OCI-LY3 (cell line): ENCODE results near the gene MYBPC3.

ENCODE experiments used
- H2AFZ ChIP-seq: fragments of 200-600, 300-600 bp; shearing (Covaris generic); 2 replicates; pipeline ENCODE4 v1.6.0; 2014; ENCODE audit warnings: antibody characterized with exemption, low read depth, low read length
- H3K27ac ChIP-seq: fragments of 200-600, 300-600 bp; sonication (generic); 2 replicates; pipeline ENCODE4 v1.5.1; 2014; ENCODE audit warnings: mild to moderate bottlenecking, low read length, moderate library complexity, mixed read lengths
- H3K27me3 ChIP-seq: fragments of 200-600, 300-600 bp; sonication (generic); 2 replicates; pipeline ENCODE4 v1.6.1; 2014; ENCODE audit warnings: low read depth, low read length, mixed read lengths
- H3K36me3 ChIP-seq: fragments of 200-600, 300-600 bp; sonication (generic); replicated peaks from 2 replicates; pipeline ENCODE3; 2014; ENCODE audit warnings: low read depth, low read length, mixed read lengths
- H3K4me1 ChIP-seq: fragments of 300-600, 200-600 bp; sonication (generic); 2 replicates; pipeline ENCODE4 v1.6.1; 2014; ENCODE audit warnings: low read length, mixed read lengths
- H3K4me2 ChIP-seq: fragments of 200-600, 300-600 bp; sonication (generic); 2 replicates; pipeline ENCODE4 v1.6.1; 2014; ENCODE audit warnings: low read length, mixed read lengths
- H3K4me3 ChIP-seq: fragments of 300-600, 200-600 bp; sonication (generic); 2 replicates; pipeline ENCODE4 v1.5.1; 2014; ENCODE audit warnings: antibody characterized with exemption, mild to moderate bottlenecking, low read length, moderate library complexity
- H3K79me2 ChIP-seq: fragments of 300-600, 200-600 bp; shearing (Covaris generic); 2 replicates; pipeline ENCODE4 v1.6.1; 2014; ENCODE audit warnings: mild to moderate bottlenecking, low read length, mixed read lengths
- H3K9ac ChIP-seq: fragments of 300-600, 200-600 bp; shearing (Covaris generic); 2 replicates; pipeline ENCODE4 v1.6.0; 2014; ENCODE audit warnings: mild to moderate bottlenecking, low read length, moderate library complexity
- H3K9me3 ChIP-seq: fragments of 200-600, 300-600 bp; shearing (Covaris generic); 2 replicates; pipeline ENCODE4 v1.6.1; 2014; ENCODE audit warnings: low read length, mixed read lengths; ENCODE audit not compliant: insufficient read depth
- H4K20me1 ChIP-seq: fragments of 200-600, 300-600 bp; sonication (generic); 2 replicates; pipeline ENCODE4 v1.6.1; 2016; ENCODE audit warnings: low read length, mixed read lengths; ENCODE audit not compliant: insufficient read depth
- EZH2phosphoT487 ChIP-seq: fragments of 200-600 bp; shearing (Covaris generic); IDR thresholded peaks from 2 replicates; pipeline ENCODE4 v1.6.1; 2018; ENCODE audit warnings: antibody characterized with exemption, mixed run types, low read depth
- TF ChIP-seq, protein P1 (sequence below): fragments of 200-600, 300-600 bp; sonication (generic); IDR thresholded peaks from 2 replicates; pipeline ENCODE4 v1.5.1; 2014; ENCODE audit warnings: antibody characterized with exemption, low read length, low read depth

The MYBPC3 gene

DNA sequence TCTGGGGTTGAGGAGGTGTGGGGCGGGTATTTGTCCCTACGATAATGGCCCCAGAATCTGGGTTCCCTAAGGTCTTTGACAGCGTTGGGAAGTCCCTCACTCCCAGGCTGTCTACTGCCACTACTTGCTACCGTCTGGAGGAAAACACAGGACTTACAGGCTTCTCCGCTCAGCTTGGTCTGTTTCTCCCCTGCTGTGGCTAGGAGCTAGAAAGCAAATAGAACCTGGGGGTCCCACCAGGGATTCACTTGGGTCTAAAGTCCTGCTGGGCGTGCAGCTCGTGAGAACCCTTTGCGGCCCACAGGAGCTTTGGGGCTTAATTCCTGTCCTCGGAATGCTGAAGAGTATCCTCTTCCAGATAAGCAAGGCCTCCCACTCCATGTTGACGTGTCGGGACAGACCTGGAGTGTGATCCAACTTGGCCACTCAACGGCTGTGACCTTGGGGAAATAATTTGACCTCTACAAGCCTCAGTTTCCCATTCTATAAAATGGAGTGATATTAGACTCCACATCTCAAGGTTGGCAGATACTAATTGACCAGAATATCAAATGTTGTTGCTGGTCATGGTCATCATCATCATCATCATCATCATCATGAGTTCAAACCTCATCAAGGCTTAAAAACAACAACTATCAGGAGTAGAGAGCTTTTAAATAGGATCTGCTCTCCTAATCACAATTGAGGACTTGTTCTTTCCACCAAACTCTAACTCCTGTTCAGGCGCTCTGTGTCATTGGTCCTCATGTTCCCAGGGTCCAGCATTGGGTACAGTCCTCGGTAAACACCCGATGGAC, 1.7 kb upstream of the MYBPC3 start:
- peaks cover 11% of the 10 kb centered on the region for H3K36me3 ChIP-seq
- H3K4me2 ChIP-seq = no peak overlapping the region
- H3K9ac ChIP-seq = no peak overlapping the region
- H3K27me3 ChIP-seq = no peaks in the 10 kb centered on the region
- no peaks in the 10 kb centered on the region for H3K4me1 ChIP-seq
- H3K9me3 ChIP-seq = no peaks in the 10 kb centered on the region
- TF ChIP-seq, protein P1, sequence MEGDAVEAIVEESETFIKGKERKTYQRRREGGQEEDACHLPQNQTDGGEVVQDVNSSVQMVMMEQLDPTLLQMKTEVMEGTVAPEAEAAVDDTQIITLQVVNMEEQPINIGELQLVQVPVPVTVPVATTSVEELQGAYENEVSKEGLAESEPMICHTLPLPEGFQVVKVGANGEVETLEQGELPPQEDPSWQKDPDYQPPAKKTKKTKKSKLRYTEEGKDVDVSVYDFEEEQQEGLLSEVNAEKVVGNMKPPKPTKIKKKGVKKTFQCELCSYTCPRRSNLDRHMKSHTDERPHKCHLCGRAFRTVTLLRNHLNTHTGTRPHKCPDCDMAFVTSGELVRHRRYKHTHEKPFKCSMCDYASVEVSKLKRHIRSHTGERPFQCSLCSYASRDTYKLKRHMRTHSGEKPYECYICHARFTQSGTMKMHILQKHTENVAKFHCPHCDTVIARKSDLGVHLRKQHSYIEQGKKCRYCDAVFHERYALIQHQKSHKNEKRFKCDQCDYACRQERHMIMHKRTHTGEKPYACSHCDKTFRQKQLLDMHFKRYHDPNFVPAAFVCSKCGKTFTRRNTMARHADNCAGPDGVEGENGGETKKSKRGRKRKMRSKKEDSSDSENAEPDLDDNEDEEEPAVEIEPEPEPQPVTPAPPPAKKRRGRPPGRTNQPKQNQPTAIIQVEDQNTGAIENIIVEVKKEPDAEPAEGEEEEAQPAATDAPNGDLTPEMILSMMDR = no peak
- TF ChIP-seq EZH2phosphoT487 = no peak
- H4K20me1 ChIP-seq = no peaks in the 10 kb centered on the region
- H3K4me3 ChIP-seq = no peak overlapping the region
- H3K79me2 ChIP-seq = no peaks in the 10 kb centered on the region
- H2AFZ ChIP-seq = no peak overlapping the region
- H3K27ac ChIP-seq = no peak overlapping the region

DNA sequence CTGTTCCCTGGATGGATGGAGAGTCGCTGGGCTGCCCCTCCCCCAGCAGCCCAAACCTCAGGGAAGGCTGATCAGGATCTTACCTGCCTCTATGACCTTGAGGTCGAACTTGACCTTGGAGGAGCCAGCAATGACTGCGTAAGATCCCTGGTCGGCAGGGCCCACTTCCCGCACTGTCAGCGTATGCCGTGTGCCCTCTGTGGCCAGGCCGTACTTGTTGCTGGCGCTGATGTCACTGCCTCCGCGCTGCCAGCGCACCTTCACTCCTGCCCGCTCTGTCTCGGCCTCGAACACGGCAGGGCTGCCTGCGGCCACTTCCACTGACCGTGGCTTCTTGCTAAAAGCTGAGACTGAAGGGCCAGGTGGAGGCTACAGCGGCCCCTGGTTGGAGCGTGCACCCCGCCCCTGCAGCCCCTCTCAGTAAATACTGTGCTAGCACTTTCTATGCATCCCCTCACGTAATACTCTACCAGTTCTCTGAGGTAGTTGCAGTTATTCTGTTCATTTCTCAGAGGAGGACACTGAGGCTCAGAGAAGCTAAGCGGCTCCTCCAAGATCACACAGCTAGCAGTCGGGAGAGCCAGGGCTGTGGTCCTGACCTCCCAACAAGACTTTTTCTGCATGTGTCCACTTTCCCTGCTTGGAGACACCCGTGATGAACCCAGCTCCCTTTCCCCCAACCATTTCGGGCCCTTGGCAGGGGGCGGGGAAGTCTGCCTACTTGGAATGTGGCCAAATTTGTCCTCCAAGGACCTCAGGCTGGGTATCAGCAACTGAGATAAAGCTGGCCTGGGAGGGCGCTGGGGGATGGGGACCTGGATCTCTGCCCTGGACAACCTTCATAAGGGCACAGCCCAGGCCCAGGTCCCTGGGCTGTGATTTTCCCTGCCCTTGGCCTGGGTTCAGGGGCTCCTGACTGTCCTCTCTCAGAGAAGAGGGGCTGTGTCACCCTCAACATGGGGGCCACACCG, 1.1 kb downstream of the MYBPC3 start:
- Histone ChIP-seq H3K4me3 (no peak overlapping the region), H3K79me2 (no peaks in the 10 kb centered on the region), H3K9ac (no peak overlapping the region), H3K27ac (no peak overlapping the region), H3K36me3 (peaks cover 2% of the 10 kb centered on the region), H3K9me3 (no peaks in the 10 kb centered on the region), H3K27me3 (no peaks in the 10 kb centered on the region), H2AFZ (no peak overlapping the region), H3K4me2 (no peak overlapping the region), H3K4me1 (no peaks in the 10 kb centered on the region), H4K20me1 (no peaks in the 10 kb centered on the region)
- TF ChIP-seq EZH2phosphoT487 = no peak
- TF ChIP-seq, protein P1 = no peak

DNA sequence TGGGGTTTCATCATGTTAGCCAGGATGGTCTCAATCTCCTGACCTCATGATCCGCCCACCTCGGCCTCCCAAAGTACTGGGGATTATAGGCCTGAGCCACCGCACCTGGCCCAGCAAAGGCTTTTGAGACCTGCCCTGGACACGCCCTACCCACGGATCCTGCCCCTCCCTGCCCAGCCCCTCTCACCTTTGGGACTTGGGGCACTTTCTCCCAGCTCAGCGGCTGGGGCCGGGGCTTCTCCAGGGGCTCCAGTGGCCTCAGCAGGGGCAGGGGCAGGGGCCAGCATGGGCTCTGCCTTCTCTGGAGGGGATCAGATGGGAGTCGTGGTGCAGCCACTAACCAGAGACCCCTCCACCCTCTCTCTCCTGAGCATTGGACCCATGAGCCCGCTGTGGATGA, 2.2 kb downstream of the MYBPC3 start:
- no peaks in the 10 kb centered on the region for H3K9me3 ChIP-seq
- no peak overlapping the region for H3K27ac ChIP-seq
- no peaks in the 10 kb centered on the region for H4K20me1 ChIP-seq
- H3K4me2 ChIP-seq = no peak overlapping the region
- H3K4me1 ChIP-seq = no peaks in the 10 kb centered on the region
- H3K36me3 ChIP-seq = no peaks in the 10 kb centered on the region
- H2AFZ ChIP-seq = no peak overlapping the region
- TF ChIP-seq EZH2phosphoT487 = no peak
- TF ChIP-seq, protein P1 = no peak
- H3K79me2 ChIP-seq = no peaks in the 10 kb centered on the region
- no peak overlapping the region for H3K9ac ChIP-seq
- no peaks in the 10 kb centered on the region for H3K27me3 ChIP-seq
- H3K4me3 ChIP-seq = no peak overlapping the region

DNA sequence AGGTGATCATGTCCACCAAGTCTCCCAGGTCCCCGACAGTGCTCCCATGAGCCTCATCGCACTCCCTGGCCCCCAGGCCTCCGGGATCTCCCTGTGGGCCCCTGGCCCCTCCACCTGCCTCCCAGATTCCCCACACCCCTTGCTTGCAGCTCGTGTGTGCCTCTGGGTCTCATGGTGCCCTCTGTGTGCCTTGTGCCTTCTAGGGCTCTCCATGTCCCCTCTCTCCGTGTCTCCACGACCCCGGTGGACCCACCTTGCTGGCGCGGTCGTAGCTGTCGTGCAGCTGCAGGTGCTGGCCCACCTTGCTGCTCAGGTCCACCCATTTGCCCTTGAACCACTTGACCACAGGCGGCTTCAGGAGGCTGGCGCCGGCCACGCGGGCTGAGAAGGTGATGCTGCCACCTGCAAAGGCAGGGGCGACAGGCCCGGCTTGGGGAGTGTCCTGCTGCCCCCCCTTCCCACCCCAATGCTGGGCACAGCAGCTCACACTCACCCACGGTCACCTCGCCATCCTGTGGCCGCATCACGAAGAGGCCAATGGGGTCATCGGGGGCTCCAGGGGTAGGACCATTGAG, 2.9 kb downstream of the MYBPC3 start:
- no peak overlapping the region for H3K27ac ChIP-seq

More for the DNA sequence above, 2.9 kb downstream of the MYBPC3 start:
- Histone ChIP-seq H4K20me1 (no peaks in the 10 kb centered on the region), H3K36me3 (no peaks in the 10 kb centered on the region), H3K4me3 (no peak overlapping the region), H3K9ac (no peak overlapping the region), H3K79me2 (no peaks in the 10 kb centered on the region), H3K4me2 (no peak overlapping the region), H3K9me3 (no peaks in the 10 kb centered on the region), H2AFZ (no peak overlapping the region), H3K27me3 (no peaks in the 10 kb centered on the region), H3K4me1 (no peaks in the 10 kb centered on the region)
- no peak for TF ChIP-seq EZH2phosphoT487
- TF ChIP-seq, protein P1 = no peak
